T1000 (cell line): ENCODE measurements around the gene RTTN.

Source experiments
- DNase-seq: peaks from one replicate; lab custom pipeline; 2025; ENCODE audit warnings: mixed read lengths; lab: John Stamatoyannopoulos, UW

The RTTN gene

GRCh38 chr18:70024829-70025228 is 180.7 kb downstream of the RTTN start:
- no peak for DNase-seq

DNA sequence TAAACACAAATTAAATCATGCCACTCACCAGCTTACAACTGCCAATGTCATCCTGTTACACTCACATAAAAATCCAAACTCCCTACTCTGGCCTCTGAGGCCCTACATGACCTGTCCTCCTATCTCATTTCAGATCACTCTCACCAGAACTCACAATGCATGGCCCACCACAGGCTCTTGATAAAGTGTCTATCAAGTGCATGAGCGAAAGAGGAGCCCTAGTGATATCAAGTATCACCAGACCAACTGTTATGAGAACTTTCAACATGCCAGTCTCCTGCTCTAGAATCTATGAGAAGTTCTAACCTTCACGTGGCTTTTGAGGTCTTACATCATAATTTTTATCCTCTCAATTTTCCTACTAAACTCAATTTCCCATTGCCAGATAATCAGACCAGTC is 181.4 kb downstream of the RTTN start:
- no peak for DNase-seq

DNA sequence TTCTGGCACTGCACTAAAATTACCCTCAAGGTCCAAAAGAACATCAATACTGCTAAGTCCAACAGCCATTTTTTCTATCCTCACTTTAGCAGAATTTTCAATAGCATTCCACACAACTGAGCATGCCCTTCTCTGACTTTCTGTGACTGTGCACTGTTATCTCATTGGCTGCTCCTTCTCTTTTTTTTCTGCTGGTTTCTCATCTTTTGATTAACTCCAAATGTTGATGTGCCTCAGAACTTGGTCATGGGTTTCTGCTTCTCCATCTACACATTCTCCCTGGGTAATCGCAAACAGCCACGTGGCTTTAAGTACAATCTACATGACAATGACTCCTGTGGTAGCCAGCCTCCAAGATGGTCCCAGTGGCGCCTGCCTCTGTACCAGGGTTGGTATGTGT is 182.9 kb downstream of the RTTN start:
- no peak for DNase-seq

GRCh38 chr18:70021498-70021897 is 184.0 kb downstream of the RTTN start:
- no peak for DNase-seq

- no peak for DNase-seq
Measured at GRCh38 chr18:70021043-70021442, 184.4 kb downstream of the RTTN start.

DNA sequence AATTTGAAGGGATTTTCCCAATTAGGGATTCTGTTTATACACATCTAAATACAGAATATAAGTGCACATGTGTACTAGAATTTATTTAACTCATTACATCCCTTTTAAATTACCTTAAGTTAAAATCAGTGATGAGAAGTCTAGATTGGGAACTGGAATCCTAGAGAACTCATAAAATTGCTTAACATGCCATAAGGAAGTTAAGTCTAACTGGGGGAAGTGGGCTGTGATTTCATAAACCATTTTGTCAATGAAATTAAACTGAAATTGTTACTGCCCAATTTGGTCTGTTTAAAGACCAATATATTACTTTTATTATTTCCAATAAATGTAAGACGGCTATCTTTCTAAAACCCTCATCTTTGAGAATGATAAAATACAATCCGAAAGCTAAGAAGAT is 185.5 kb downstream of the RTTN start:
- DNase-seq: no peak

- DNase-seq: no peak
Measured at GRCh38 chr18:70019136-70019535, 186.4 kb downstream of the RTTN start.

DNA sequence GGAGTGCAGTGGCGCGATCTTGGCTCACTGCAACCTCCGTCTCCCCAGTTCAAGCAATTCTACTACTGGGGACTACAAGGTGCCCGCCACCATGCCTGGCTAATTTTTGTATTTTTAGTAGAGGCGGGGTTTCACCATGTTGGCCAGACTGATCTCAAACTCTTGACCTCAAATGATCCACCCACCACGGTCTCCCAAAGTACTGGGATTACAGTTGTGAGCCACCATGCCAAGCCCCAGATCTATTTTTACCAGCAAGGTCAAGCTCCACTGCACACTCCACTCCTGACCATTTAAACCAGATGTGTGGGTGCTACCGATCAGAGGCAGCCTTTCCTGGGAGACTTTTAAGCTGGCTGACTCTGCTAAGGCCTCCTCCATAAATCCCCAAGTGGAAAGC is 190.4 kb downstream of the RTTN start:
- no peak for DNase-seq

DNA sequence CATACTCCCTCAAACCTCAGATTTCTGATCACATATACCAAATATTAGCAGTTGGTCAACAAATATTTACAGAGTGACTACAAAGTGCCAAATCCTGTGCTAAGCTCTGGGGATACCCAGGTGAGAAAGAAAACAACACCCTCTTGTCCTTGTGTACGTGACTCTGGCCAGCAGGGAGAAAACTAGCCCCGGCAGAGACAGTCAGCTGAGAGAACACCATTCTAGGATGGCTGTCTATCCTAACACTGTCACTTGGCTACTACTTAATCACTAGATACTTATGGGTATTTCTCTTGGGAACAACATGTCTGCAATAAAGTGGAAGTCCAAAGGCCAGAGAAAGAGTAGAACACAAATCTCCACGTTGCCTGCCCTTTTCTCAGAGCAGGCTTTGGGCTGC is 199.9 kb downstream of the RTTN start:
- no peak for DNase-seq

DNA sequence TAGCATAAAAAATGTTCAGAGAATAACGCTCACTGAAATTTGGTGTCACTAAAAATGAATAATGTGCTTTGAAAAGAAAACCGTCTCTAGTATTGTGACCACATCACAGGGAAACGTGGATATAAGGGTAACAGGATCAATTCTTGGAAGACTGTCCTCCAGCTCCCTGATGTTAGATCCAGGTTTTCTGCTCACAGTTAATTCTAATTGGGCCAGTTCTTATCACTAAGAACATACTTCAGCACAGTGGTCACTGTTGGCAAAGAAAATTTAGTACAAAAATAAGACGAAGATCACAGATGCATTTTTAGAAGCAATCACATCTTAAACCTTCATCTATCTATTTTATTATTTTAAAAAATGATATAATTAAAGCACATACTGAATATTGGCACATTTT is 200.8 kb downstream of the RTTN start:
- no peak for DNase-seq

- DNase-seq: no peak
Measured at GRCh38 chr18:69999656-70000055, 205.8 kb downstream of the RTTN start.

DNA sequence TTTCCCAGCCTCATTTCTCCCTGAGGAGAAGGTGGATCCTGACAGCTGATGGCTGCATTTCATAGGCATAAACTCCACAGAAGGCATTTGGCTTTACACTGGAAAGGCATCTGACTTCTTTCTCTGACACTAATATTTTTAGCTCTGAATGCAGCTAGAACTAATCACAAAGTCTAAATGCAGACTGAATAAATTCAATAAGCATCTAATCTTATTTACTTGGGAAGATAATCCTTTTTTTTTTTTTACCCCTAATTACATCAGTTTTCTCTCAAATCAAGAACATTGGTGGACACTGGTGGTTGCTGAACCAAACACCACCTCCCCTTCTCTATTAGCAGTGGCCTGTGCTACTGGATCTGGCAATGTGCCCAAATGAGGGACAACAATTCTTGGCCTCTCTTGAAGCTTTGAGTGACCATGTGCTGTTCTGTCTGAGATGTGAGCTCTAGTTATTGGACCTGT is 206.9 kb downstream of the RTTN start:
- no peak for DNase-seq

DNA sequence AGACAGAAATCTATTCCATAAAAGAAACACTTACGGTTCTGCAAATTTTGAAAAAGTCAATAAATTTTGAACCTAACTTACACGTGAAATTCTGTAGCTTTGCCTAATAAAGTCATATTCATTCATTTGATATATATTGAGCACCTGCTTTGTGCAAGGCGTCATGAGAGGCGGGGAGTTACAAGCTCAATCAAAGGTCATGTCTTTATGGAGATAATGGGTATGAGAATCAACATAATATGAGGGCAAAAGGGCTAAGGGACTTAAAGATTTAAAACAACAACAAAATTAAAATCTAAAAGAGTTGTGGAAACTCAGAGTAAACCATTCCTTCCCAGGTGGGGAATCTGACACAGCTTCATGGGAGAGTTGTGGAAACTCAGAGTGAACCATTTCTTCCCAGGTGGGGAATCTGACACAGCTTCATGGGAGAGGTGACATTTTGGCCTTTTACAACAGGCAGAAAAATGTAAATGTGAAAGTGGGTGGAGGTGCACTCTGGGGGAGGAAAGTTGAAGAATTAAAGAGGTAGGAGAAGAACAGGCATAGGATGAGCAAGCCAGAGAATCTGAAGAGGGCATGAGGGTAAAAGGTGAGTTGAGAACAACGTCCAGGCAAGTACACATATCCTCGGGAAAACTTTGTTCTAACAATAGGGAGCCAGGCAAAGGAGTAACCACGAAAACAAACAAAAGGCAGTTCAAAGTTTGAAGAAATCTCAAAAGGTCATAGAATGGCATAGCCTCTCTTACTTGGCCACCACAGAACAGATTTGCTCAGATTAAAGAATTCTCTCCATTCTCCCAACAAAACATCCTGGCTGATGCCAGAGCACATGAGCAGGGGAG is 208.3 kb downstream of the RTTN start:
- no peak for DNase-seq

- DNase-seq: no peak
Measured at GRCh38 chr18:69996417-69996816, 209.1 kb downstream of the RTTN start.

DNA sequence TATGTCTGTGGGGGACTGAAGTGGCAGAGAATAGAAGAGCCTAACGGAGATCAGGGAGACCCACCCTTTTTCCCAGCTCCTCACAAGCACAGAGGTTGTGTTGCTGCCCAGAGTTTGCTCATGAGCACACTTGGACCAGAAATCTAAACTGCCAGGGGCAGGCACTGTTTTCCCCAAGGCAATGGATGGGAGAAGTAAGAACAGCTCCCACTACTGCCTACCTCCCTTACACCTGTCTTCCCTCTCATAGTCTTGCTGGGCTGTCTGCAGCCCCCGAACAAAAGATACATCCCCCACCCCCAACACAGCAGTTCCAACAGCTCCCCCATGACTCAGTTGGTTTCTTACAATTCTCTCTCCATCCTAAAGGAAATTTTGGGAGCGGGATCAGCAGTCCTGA is 209.7 kb downstream of the RTTN start:
- no peak for DNase-seq

DNA sequence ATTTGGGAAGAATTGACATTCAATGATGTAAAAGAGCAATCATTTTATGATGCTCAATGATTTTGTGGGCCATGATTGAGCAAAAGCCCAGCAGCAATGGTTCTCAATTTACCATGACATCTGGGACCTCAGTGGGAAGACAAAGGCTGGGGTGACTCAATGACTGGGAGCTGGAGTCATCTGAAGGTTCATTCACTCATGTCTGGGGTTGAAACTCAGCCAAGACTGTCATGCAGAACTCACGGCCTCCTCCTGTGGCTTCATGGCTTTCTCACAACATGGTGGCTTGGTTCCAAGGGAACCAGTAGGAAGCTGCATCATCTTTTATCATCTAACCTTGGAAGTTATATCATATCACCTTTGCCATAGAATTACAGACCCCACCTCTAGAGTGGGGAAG is 212.7 kb downstream of the RTTN start:
- no peak for DNase-seq

DNA sequence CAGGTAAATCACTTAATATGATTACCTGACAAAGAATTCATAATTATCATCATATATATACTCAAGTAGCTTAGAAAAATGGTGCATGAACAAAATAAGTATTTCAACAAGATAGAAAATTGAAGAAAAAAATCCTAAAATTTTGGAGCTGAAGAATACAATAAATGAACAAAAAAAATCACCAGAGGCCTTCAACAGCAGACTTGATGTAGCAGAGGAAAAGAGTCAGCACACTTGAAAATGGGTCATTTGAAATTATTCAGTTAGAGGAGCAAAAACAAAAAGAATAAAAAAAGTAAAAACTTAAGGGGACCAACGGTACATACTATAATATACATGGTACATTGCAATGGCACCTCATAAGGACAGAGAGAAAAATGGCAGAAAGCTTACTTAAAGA is 217.6 kb downstream of the RTTN start:
- no peak for DNase-seq

GRCh38 chr18:69985239-69985638 is 220.2 kb downstream of the RTTN start:
- no peak for DNase-seq

DNA sequence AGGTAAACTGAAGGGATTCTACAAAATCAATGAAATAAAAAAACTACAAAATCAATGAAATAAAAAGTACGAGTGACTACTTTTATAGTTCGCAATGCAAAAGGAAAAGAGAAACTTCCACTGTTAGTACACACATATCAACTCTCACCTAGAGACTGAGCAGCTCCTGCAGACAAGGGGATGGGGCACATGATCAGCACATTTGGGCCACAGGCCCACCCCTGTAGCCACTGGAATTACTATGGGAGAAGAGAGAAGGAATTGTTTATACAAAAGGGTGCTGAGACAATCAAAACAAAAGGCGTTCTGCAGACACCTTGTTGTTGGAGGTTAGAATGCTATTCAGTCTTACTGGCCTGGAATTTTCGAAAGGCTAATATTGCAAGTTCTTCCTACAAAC is 223.1 kb downstream of the RTTN start:
- DNase-seq: no peak

DNA sequence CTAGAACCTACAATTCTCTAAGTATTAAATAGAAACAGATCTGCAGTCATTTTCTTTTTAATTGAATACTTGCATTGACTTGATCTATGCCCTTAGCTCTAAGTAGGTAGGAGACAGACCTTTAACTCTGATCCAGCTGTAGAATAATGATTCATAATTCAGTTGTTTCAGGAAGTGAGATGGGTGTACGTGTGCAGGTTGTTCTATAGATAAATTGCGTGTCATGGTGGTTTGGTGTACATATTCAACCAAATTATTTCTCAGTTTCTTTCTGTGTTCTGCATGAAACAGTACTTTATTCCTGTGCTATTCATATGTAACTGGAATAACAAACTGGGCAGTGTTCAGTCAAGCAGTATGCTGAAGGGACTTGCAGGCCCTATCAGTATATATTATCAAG is 223.5 kb downstream of the RTTN start:
- no peak for DNase-seq

DNA sequence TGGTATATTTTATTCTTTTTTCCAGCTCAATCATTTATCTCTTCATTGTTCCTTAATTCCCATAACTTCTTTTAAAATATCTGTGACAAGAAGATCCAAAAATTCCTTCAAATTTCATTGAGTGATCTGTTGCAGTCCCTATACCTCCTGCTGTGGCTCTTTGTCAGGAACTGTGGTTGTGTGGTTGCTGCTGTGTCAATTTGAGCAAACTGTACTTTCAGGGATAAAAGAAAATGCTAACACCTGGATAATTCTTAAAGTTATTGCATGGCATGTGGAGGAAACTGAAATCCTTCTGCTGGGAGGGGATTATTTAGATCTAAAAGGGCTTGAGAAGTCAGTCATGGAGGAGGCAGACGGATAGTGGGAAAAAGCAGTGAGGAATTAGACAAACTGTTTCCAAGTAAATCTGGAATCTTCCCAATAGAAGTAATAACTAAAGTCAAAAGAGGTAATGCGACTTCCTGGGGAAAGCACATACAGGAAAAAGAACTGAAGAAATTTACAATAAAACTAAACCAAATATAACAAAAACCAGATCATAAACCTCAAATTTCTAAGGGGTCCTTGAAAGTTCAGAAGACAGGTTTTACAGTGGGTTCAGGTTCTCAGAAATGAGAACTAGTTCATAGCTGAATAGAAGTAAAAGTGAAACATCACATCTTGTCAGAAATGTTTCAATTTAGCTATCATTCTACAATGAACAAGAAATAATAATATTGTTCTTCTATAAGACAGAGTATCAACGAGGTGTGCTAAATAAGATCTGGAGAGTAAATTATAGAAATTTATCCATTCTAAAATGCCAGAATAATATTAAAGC is 224.3 kb downstream of the RTTN start:
- DNase-seq: no peak

- no peak for DNase-seq
Measured at GRCh38 chr18:69980509-69980908, 225.0 kb downstream of the RTTN start.
